Measurements from ENCODE around the gene HYLS1. TPM values are rescaled to one million over a fixed set of nuclear protein-coding genes. Genes with fewer than 3 reads are reported as not detected.

The HYLS1 gene
- total RNA-seq, 1 experiment from 2014 or later: 8.6 TPM

- Mint-ChIP-seq H3K27ac (no peak overlapping the region), H3K9me3 (peaks cover 18 to 20% of the 10 kb centered on the region in 2 experiments), H3K4me1 (peaks cover 0 to 3% of the 10 kb centered on the region in 2 experiments; a peak in 1 of 4 replicates), H3K4me3 (no peak overlapping the region), H3K36me3 (ENCODE audit: insufficient read depth in 1 of 3, low read depth in 3 of 3) (peaks cover 2 to 13% (median 6%) of the 10 kb centered on the region in 3 experiments), H3K27me3 (ENCODE audit: low read depth) (peaks cover 33% of the 10 kb centered on the region)
- Histone ChIP-seq H3K4me1 (ENCODE audit: insufficient read depth, low read length) (no peaks in the 10 kb centered on the region), H4K8ac (replicated peaks; ENCODE audit: insufficient read length, low read depth, low read length) (no peak overlapping the region), H3K9ac (ENCODE audit: extremely low read depth, insufficient read length, low read length) (no peak overlapping the region), H3T11ph (ENCODE audit: low read length) (no peak overlapping the region), H3K14ac (ENCODE audit: insufficient read depth, low read length) (no peak overlapping the region), H3K27ac (ENCODE audit: insufficient read length, low read depth, low read length) (no peak overlapping the region), H2AK5ac (ENCODE audit: insufficient read length, low read length) (no peak overlapping the region), H3K23me2 (ENCODE audit: insufficient read length, low read depth, low read length, poor library complexity, severe bottlenecking) (peaks cover 11% of the 10 kb centered on the region), H4K5ac (ENCODE audit: insufficient read length, low read depth, low read length) (no peak overlapping the region), H2BK5ac (ENCODE audit: insufficient read length, low read length) (no peak overlapping the region), H2BK15ac (ENCODE audit: low read depth, low read length) (no peak overlapping the region), H3K9me3 (ENCODE audit: control insufficient read depth, low read depth, low read length) (no peaks in the 10 kb centered on the region), H3K18ac (ENCODE audit: insufficient read length, low read depth, low read length) (no peak overlapping the region), H2BK120ac (ENCODE audit: low read depth, low read length, poor library complexity, severe bottlenecking) (no peak overlapping the region), H3K56ac (ENCODE audit: insufficient read length, low read depth, low read length) (no peak overlapping the region), H3K4ac (ENCODE audit: low read depth, low read length) (no peak overlapping the region), H3K4me2 (ENCODE audit: insufficient read depth, insufficient read length, low read length) (no peak overlapping the region), H3K79me2 (ENCODE audit: insufficient read depth, low read length) (no peaks in the 10 kb centered on the region), H2AFZ (ENCODE audit: low read length) (no peak overlapping the region), H3K27me3 (ENCODE audit: insufficient read depth, low read length) (no peaks in the 10 kb centered on the region), H2BK20ac (ENCODE audit: low read depth, low read length, poor library complexity, severe bottlenecking) (no peak overlapping the region), H4K20me1 (ENCODE audit: control insufficient read depth, insufficient read depth, insufficient read length) (no peaks in the 10 kb centered on the region), H4K91ac (ENCODE audit: insufficient read length, low read depth, low read length) (no peak overlapping the region), H2BK12ac (ENCODE audit: insufficient read length, low read depth, low read length) (no peak overlapping the region), H3K79me1 (ENCODE audit: insufficient read depth, low read depth, low read length, poor library complexity, severe bottlenecking) (no peaks in the 10 kb centered on the region), H3K23ac (ENCODE audit: insufficient read length, low read depth, low read length) (no peak overlapping the region)
- no peak for TF ChIP-seq CTCF (conservative IDR thresholded peaks at IDR 0.05)
- WGBS (ENCODE audit: extremely low coverage, insufficient read length, low lambda C conversion rate): no CpG with 5 or more reads among the region's 8 CpGs
- no peak for DNase-seq
These were observed 4.1 kb upstream of the HYLS1 start for GRCh38 chr11:125883375-125883774.

Measured in H9 (cell line).